GM12864 (cell line): Measurements from ENCODE around the gene TMEM129.

Experiments
- DNase-seq: peaks from one replicate; pipeline ENCODE4 v3.0.0-alpha.2; 2011; ENCODE audit warnings: low read depth
- H3K4me3 ChIP-seq: 2 replicates; pipeline ENCODE4 v1.5.1; 2011; ENCODE audit warnings: mild to moderate bottlenecking, low read depth, low read length, control low read depth
- TF ChIP-seq, protein P1 (sequence below): IDR thresholded peaks from 2 replicates; pipeline ENCODE4 v1.5.1; 2011; ENCODE audit warnings: low read depth, mild to moderate bottlenecking, moderate library complexity, low read length, control low read depth, inconsistent platforms; ENCODE audit errors: missing control alignments

Gene TMEM129

GRCh38 chr4:1749370-1749769, 28.2 kb upstream of the TMEM129 start:
- TF ChIP-seq, protein P1, sequence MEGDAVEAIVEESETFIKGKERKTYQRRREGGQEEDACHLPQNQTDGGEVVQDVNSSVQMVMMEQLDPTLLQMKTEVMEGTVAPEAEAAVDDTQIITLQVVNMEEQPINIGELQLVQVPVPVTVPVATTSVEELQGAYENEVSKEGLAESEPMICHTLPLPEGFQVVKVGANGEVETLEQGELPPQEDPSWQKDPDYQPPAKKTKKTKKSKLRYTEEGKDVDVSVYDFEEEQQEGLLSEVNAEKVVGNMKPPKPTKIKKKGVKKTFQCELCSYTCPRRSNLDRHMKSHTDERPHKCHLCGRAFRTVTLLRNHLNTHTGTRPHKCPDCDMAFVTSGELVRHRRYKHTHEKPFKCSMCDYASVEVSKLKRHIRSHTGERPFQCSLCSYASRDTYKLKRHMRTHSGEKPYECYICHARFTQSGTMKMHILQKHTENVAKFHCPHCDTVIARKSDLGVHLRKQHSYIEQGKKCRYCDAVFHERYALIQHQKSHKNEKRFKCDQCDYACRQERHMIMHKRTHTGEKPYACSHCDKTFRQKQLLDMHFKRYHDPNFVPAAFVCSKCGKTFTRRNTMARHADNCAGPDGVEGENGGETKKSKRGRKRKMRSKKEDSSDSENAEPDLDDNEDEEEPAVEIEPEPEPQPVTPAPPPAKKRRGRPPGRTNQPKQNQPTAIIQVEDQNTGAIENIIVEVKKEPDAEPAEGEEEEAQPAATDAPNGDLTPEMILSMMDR, result no peak
- H3K4me3 ChIP-seq, result no peak overlapping the region
- DNase-seq, result no peak

GRCh38 chr4:1748465-1748995, 27.4 kb upstream of the TMEM129 start:
- no peak overlapping the region for H3K4me3 ChIP-seq
- DNase-seq, result no peak
- TF ChIP-seq, protein P1, result peak; percentile 82

DNA sequence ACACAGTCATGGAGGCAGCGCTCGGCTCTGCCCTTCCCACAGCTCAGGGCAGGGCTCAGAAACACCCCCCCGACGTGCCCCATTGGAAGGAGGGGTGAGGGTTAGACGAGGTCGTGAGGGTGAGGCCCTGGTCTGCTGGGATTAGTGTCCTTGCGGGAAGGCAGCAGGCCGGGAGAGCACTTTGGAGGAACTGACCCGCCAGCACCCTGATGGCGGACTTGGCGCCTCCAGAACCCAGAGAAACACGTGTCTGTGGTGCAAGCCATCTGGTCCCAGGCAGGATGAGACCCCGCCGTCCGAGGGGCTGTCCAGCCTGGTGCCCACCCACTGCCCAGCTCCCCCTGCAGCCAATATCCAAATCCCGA, 26.5 kb upstream of the TMEM129 start:
- no peak for DNase-seq
- TF ChIP-seq, protein P1, result no peak
- H3K4me3 ChIP-seq, result no peak overlapping the region

- DNase-seq, result no peak
- no peak overlapping the region for H3K4me3 ChIP-seq
- TF ChIP-seq, protein P1, result no peak
Observed at GRCh38 chr4:1746919-1747602, 25.9 kb upstream of the TMEM129 start.

DNA sequence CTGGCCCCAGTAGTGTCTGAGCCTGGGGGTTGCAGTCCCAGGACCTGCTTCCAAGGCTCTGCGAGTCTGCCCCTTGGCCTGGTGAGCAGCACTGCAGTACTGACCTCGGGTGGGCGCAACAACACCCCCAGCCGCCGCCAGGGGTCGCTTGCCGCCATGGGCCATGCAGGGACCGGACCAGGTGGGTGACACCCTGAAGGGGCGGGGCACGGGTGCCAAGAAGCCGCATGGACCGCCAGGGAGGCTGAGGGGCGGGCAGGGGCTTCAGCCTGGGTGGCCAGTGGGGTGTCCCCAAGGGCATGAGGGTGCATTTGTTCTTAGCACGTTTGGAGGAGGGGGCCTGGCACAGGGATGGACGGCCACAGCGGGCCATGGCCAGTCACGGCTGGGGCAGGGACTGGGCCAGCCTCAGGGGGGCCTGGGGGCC, 25.2 kb upstream of the TMEM129 start:
- no peak for DNase-seq
- no peak overlapping the region for H3K4me3 ChIP-seq
- TF ChIP-seq, protein P1, result peak; percentile 81

- DNase-seq, result no peak
- TF ChIP-seq, protein P1, result no peak
- H3K4me3 ChIP-seq, result no peak overlapping the region
Observed at GRCh38 chr4:1745697-1746096, 24.6 kb upstream of the TMEM129 start.

- TF ChIP-seq, protein P1, result no peak
- H3K4me3 ChIP-seq, result no peak overlapping the region
Observed at GRCh38 chr4:1745165-1745564, 24.0 kb upstream of the TMEM129 start.

More at GRCh38 chr4:1745165-1745564, 24.0 kb upstream of the TMEM129 start:
- no peak for DNase-seq
